Measurements from ENCODE around the gene GLT6D1. TPM values are rescaled to one million over a fixed set of nuclear protein-coding genes. Genes with fewer than 3 reads are reported as not detected.

Gene GLT6D1
- total RNA-seq, 1 donor from 2014 or later, result not detected

- ATAC-seq (ENCODE audit: low read depth), result no peak
- H3K4me1 Mint-ChIP-seq, result no peaks in the 10 kb centered on the region
- H3K27me3 Mint-ChIP-seq, result no peaks in the 10 kb centered on the region
- TF ChIP-seq CTCF (IDR thresholded peaks at IDR 0.05), result no peak
- ChIA-PET CTCF (no interaction called here), POLR2A (no interaction called here)
- intact Hi-C loops (cut with micrococcal nuclease), result no loop called here
- no peak overlapping the region for H3K27ac Mint-ChIP-seq
- no peak overlapping the region for H3K4me3 Mint-ChIP-seq
- peaks cover 3% of the 10 kb centered on the region for H3K9me3 Mint-ChIP-seq
- no peaks in the 10 kb centered on the region for H3K36me3 Mint-ChIP-seq (ENCODE audit: low read depth)
- DNase-seq, result no peak
Measured at GRCh38 chr9:135664801-135665794, 25.8 kb upstream of the GLT6D1 start.

- POLR2A ChIA-PET, result no interaction called here
- CTCF ChIA-PET, result no interaction called here
- no peak for TF ChIP-seq CTCF (IDR thresholded peaks at IDR 0.05)
- Mint-ChIP-seq H3K27me3 (no peaks in the 10 kb centered on the region), H3K36me3 (ENCODE audit: low read depth) (no peaks in the 10 kb centered on the region), H3K9me3 (peaks cover 3% of the 10 kb centered on the region), H3K4me3 (no peak overlapping the region), H3K27ac (no peak overlapping the region), H3K4me1 (no peaks in the 10 kb centered on the region)
- DNase-seq (no peak), ATAC-seq (ENCODE audit: low read depth) (no peak)
- intact Hi-C loops (cut with micrococcal nuclease), result no loop called here
Measured at GRCh38 chr9:135664266-135664665, 24.9 kb upstream of the GLT6D1 start.

- POLR2A ChIA-PET, result no interaction called here
- CTCF ChIA-PET, result no interaction called here
- no peak for TF ChIP-seq CTCF (IDR thresholded peaks at IDR 0.05)
- Mint-ChIP-seq H3K4me1 (no peaks in the 10 kb centered on the region), H3K4me3 (no peak overlapping the region), H3K27me3 (no peaks in the 10 kb centered on the region), H3K27ac (no peak overlapping the region), H3K9me3 (peaks cover under 1% of the 10 kb centered on the region), H3K36me3 (ENCODE audit: low read depth) (no peaks in the 10 kb centered on the region)
- DNase-seq (no peak), ATAC-seq (ENCODE audit: low read depth) (no peak)
- intact Hi-C loops (cut with micrococcal nuclease), result no loop called here
Measured at GRCh38 chr9:135663857-135664256, 24.5 kb upstream of the GLT6D1 start.

- DNase-seq (no peak), ATAC-seq (ENCODE audit: low read depth) (no peak)
- intact Hi-C loops (cut with micrococcal nuclease), result no loop called here
- Mint-ChIP-seq H3K27me3 (no peaks in the 10 kb centered on the region), H3K9me3 (no peaks in the 10 kb centered on the region), H3K36me3 (ENCODE audit: low read depth) (no peaks in the 10 kb centered on the region), H3K4me3 (no peak overlapping the region), H3K27ac (no peak overlapping the region), H3K4me1 (no peaks in the 10 kb centered on the region)
- CTCF ChIA-PET, result no interaction called here
- POLR2A ChIA-PET, result no interaction called here
- no peak for TF ChIP-seq CTCF (IDR thresholded peaks at IDR 0.05)
Measured at GRCh38 chr9:135663451-135663770, 24.1 kb upstream of the GLT6D1 start.

GRCh38 chr9:135662758-135663450 is 23.6 kb upstream of the GLT6D1 start, which contains the start of gene LCN9:
Gene LCN9 (plus strand): TSS chr9:135663309. CDS start chr9:135663322, 13 bp downstream.
- Mint-ChIP-seq H3K36me3 (ENCODE audit: low read depth) (no peaks in the 10 kb centered on the region), H3K27ac (no peak within 1 kb of the TSS), H3K4me3 (no peak within 1 kb of the TSS), H3K4me1 (no peaks in the 10 kb centered on the region), H3K9me3 (no peaks in the 10 kb centered on the region), H3K27me3 (no peaks in the 10 kb centered on the region)
- DNase-seq, result no peak
- no peak for ATAC-seq (ENCODE audit: low read depth)
- intact Hi-C loops (cut with micrococcal nuclease), result no loop called here
- ChIA-PET CTCF (no interaction called here), POLR2A (no interaction called here)
- TF ChIP-seq CTCF (IDR thresholded peaks at IDR 0.05), result no peak

Data from activated B cell treated with CpG ODN at 0.5 μM for 24 hours (primary cell).